HG02870 (cell line): Measurements from ENCODE around the gene ADGRG4.
"Not testable (repeated sequence)": the region's sequence is repeated elsewhere in the genome, so short reads cannot be mapped to it uniquely, and the experiment has no call there.

Experiments
- ATAC-seq: cut with Tn5 transposase; IDR thresholded peaks from one replicate; pipeline ENCODE4 v1.9.1; 2021; ENCODE audit warnings: mild to moderate bottlenecking, moderate library complexity; ENCODE audit not compliant: unreplicated experiment

The ADGRG4 gene, protein sequence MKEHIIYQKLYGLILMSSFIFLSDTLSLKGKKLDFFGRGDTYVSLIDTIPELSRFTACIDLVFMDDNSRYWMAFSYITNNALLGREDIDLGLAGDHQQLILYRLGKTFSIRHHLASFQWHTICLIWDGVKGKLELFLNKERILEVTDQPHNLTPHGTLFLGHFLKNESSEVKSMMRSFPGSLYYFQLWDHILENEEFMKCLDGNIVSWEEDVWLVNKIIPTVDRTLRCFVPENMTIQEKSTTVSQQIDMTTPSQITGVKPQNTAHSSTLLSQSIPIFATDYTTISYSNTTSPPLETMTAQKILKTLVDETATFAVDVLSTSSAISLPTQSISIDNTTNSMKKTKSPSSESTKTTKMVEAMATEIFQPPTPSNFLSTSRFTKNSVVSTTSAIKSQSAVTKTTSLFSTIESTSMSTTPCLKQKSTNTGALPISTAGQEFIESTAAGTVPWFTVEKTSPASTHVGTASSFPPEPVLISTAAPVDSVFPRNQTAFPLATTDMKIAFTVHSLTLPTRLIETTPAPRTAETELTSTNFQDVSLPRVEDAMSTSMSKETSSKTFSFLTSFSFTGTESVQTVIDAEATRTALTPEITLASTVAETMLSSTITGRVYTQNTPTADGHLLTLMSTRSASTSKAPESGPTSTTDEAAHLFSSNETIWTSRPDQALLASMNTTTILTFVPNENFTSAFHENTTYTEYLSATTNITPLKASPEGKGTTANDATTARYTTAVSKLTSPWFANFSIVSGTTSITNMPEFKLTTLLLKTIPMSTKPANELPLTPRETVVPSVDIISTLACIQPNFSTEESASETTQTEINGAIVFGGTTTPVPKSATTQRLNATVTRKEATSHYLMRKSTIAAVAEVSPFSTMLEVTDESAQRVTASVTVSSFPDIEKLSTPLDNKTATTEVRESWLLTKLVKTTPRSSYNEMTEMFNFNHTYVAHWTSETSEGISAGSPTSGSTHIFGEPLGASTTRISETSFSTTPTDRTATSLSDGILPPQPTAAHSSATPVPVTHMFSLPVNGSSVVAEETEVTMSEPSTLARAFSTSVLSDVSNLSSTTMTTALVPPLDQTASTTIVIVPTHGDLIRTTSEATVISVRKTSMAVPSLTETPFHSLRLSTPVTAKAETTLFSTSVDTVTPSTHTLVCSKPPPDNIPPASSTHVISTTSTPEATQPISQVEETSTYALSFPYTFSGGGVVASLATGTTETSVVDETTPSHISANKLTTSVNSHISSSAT (N-terminal part only)

DNA sequence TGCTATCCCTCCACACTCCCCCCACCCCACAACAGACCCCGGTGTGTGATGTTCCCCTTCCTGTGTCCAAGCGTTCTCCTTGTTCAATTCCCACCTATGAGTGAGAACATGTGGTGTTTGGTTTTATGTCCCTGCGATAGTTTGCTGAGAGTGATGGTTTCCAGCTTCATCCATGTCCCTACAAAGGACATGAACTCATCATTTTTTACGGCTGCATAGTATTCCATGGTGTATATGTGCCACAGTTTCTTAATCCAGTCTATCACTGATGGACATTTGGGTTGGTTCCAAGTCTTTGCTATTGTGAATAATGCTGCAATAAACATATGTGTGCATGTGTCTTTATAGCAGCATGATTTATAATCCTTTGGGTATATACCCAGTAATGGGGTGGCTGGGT, at the start of gene ADGRG4:
TSS of gene ADGRG4 (plus strand) at position 243 of the 400 bp plus-strand sequence. CDS start 7,815 bp downstream, outside the sequence.
- not testable (repeated sequence) for ATAC-seq

DNA sequence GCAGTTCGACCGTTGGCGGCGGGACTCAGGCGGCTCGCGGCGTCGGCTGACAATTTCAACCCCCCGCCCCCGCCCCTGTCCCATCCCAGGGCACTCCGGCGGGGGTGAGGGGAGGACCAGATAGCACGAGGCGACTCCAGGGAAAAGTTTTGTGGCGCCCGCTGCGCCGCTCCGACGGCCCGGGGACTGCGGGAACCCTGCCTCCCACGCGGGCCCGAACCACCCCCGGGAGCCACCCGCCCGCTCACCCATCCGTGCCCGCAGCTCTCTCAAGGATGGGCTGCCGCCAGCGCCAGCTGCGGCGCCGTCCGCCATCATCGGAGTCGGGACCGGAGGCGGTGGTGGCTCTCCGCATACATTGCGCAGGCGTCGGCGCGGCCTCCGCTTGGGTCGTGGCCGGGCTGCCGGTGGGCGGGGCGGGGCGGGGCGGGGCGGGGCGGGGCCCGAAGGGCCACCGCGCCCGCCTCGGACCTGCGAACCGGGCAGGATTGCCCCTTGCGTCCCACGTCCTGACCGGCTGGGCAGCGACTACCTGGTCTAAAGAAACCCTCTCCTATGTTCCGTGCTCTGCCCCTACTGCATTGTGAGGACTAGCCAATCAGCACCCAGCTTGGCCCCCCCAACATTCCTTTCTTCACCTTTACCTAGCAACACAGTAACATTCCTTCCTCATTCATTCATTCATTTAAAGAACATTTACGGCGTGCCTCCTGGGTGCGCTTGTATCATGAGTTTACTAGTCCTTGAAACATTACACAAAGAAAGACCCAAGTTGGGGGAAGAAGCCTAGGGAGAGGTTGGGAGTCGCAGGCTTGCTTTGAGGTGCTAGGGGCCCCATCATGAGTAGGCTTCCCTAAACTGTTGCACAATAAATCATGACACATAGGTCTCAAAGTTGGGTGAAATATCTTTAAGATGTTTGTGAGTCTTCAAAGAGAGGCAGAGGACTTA, 49.4 kb upstream of the ADGRG4 start, which contains the start of gene MAP7D3:
TSS of gene MAP7D3 (minus strand) at position 360 of the 951 bp plus-strand sequence. CDS start at position 318, 42 bp downstream.
- ATAC-seq, result peak; percentile 77

DNA sequence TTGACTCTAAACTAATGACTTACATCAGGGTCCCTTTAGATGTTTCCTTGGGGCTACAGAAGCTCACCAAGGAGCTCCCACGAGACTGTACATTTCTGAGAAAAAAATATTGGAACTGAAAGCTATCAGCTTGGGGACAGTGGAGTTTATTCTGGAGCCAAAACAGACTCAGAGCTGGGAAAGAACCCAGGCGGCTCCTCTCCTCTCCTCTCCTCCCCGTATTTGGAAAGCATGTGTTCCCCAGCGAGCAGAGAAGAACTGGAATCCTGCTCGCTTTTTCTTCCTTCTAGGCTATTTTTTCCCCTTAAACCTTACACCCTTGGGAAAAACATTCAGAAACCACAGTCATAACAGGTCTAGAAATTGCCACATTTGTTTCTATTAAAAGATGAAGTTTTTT, 45.2 kb upstream of the ADGRG4 start:
- no peak for ATAC-seq

DNA sequence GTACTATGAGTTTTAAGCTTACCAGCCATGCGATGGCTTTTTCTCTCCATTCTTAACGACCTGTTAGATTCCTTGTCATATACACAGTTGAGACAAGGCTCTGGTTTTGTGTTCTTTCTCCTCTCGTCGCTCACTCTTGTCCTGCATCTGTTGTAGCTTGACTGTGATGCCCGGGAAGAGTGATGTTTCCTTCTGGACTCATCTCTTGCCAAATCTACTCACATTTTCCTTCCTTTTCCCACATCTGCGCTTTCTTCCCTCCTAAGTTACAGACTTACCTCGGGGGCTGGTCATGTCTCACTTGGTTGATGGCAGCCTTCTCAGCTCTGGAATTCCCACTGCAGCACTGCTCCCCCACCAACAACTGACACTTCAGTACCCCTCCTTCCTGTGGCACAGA, 44.7 kb upstream of the ADGRG4 start:
- ATAC-seq, result no peak

DNA sequence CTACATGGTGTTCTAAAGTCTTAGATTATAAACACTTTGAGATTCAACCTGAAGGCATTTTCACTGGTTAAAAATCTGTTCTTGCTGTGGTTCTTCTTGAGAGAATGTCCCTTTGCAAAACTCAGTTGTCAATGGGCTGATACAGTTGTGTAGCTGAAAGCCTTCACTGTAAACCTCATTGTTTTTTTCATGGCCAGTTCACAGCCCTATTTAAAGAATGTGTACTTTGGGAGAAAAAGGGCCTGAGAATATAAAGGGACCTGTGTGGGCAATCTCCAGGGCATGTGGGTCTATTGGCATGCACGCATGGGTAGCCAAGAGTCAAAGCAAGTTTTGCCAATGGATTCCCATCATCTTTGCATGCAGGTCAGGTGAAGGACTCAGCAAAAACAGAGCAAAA, 41.8 kb upstream of the ADGRG4 start:
- no peak for ATAC-seq

DNA sequence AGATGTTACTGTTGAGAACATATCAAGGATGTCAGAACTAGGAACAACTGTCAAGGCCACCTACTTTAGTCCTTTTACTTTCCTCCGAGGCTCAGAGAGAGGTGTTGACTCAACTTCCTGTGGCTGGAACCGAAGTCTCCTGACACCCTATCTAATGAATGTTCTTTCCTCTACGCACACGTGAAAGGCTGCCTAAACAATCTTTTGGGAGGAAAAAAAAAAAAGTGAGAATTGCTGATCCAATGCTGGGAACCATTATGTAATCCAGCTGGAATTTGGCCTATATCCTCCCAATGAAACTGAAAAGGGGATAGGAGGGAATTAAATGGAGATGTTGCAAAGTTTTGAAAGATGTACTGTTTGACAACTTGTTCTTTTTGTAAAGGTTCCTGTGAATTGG, 41.2 kb upstream of the ADGRG4 start:
- ATAC-seq, result no peak

DNA sequence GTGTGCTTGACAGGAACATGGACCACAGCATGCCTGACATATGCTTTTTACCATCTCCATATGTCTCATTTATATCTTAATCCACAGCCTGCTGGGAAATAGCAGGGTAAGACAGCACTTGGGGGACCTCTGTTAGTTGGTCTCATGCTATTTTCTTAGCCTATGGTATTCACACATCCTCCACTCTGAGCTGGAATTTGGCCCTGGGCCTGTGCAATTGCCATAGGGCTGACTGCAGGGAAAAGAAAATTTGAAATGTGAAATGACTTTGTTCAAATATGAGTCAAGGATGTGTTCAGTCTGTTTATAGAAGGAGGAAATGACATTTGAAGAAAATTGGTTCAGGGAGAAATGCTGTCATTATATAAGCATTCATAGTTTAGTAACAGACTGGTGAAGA, 40.0 kb upstream of the ADGRG4 start:
- ATAC-seq, result no peak

DNA sequence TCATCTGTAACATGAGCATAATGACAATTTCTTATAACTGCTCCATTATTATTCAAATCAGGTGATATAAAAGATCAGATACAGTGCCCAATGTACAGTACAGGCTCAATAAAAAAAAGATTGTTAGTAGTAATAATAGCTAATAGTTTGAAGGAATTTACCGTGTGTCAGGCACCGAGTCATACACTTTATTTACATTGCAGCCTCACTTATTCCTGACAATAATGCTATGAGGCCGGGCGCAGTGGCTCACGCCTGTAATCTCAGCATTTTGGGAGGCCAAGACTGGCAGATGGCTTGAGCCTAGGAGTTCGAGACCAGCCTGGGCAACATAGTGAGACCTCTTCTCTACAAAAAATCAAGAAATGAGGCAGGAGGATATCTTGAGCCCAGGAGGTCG, 39.4 kb upstream of the ADGRG4 start:
- no peak for ATAC-seq

DNA sequence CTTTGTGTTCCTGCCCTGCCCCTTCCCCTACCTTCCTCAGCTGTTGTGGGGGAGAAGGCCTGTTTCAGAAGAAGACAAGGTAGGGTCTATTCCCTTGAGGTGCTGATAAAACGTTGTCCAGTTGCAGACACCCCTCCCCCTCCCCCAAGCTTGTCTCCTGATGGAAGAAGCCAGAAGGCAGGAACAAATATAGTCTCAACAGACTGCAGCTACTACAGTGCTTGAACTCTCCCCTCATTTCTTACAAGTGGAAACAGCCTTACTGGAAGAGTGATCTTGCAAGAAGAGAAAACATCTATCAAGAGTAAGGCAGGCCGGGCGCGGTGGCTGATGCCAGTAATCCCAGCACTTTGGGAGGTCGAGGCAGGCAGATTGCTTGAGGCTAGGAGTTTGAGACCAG, 38.5 kb upstream of the ADGRG4 start:
- no peak for ATAC-seq

DNA sequence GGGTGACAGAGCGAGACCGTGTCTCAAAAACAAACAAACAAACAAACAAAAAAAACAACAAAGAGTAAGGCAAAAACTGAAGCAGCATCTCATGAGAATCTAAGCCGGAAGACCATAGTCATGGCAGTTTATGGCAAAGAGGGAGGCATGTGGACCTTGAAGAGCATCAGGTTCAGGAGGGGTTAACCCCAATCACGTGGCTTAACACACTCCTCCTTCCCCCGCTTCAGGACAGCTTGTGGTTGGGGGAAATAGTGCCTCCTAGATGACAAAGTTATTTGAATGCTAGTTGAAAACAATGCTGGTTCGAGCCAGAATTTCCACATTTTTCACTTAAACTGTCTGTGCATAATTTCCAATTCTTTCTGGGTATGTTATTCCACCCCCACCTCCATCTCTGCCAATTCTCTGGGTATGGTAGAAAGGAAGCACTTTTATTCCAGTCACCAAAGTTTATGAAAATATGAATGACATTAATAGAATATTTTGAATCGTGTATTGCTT, 37.9 kb upstream of the ADGRG4 start:
- no peak for ATAC-seq

DNA sequence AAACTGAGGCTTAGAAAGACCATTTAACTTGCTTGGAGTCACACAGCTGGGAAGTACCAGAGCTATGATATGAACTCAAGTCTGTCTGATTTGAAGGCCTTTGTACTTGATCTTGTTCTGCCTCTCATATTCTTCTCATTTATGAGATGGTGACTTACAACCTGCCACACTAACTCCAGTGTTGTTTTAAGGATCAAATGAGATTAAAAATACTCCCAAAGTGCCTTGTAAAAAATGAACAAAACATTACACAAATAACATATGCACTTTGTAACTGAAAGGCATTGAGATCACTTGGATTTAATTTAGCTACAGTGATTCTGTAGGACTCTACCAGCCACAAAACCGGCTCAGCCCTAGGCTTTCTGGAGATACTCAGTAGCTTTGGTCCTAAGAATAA, 33.9 kb upstream of the ADGRG4 start:
- ATAC-seq, result no peak

DNA sequence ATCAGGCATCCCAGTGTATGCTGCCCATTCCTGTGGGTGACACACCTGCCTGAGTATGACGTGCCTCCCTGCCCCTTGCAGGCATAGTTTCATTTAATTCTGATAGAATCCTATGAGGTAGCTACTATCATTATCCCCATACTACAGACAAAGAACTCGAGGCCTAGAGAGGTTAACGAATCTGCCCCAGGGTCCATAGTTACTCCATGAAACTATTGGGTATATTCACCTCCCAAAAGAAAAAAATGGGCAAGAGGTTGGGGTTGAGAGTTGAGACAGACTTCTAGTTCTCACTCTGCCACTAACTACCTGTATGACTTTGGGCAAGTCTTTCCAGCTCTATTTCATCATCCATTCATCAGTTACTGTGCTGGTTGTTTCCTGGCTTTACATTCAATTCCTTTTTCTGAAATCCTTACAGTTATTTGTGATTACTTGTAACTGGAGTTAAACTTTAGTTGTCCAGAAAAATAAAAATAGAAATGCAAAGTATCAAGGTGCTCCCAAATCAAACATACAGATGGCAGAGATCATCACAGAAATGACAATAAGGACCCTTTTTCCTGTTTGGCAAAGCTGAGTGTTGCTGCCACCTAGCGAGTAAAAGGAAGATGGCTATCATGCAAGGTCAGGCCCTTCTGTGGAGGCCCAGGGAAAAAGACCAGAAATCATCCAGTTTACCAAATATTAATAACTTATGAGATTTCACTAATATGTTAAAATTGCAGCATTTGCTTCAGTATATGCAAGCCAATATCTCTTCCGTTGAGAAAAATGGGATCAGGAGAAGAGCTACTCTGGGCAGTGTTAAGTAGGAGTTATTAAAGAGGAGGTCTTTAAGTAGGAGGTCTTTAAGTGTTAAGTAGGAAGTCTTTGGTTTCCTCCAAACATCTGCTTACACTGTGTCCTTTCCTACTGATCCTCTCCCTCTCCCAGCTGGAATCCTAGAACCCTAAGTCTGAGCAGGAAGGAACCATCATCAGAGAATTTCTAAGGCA, 32.4 kb upstream of the ADGRG4 start:
- ATAC-seq, result peak; percentile 83

DNA sequence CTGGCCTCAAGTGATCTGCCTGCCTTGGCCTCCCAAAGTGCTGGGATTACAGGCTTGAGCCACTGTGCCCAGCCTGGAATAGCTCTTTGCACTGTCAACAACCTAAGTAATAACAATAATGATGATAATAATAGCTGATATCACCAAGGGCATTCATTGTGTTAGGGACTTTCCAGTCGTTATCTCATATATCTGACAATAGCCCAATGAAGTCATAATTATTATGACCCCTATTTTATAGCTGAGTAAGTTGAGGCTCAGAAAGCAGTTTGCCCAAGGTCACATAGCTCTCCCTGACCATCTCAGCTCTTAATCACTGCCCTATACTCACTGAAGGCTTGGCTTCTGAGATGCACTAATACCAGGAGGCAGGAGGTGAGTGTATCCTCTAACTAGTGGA, 30.8 kb upstream of the ADGRG4 start:
- ATAC-seq, result no peak

DNA sequence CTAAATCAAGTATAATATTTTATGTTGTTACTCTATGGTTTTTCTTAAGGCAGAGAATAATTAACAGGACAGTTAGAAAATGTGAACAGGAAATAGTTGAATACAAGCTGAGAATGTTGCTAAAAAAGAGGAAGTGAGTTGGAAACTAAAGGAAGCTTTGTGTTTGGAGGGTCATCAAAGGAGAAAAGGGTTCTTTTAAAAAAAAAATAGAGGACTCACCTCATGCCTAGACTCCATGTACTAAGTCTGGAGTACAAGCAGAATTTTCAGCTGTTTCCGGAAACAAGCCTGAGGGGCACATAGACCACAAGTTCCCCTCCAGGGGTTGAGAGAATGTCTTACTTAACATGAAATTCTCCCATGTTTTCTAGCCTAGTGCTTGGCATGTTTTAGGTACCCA, 29.5 kb upstream of the ADGRG4 start:
- no peak for ATAC-seq

DNA sequence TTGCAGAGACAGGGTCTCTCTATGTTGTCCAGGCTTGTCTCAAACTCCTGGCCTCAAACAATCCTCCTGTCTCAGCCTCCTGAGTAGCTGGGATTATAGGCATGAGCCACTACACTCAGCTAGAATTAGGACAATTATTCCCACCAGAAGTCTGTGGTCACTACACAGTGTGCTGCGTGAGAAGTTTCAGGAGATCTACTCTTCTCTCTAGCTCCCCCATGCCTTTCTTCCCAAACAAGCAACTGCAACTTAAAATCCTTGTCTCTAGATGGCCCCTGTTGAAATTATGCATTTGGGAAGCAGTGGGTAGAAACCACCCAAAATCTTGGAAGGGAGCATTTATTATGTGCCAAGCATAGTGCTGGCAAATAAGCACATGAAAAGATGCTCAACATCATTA, 28.4 kb upstream of the ADGRG4 start:
- no peak for ATAC-seq

DNA sequence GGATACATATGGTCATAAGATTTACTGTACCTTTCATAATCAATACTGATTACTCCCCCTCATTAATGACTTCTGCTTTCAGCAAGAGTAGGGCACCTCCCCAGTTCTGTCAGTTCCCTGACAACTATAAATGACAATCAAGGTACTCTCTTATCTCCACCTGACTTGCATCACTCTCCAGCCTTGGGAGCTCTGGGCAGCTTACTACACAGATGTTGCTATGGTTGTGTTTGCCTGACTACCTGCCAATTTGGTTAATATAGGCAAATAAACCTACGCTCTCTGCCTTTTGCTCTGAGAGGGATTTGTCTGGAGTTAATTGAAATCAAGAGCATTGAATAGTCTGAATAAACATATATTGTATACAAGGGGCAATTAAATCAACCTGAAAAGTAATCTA, 26.8 kb upstream of the ADGRG4 start:
- no peak for ATAC-seq

DNA sequence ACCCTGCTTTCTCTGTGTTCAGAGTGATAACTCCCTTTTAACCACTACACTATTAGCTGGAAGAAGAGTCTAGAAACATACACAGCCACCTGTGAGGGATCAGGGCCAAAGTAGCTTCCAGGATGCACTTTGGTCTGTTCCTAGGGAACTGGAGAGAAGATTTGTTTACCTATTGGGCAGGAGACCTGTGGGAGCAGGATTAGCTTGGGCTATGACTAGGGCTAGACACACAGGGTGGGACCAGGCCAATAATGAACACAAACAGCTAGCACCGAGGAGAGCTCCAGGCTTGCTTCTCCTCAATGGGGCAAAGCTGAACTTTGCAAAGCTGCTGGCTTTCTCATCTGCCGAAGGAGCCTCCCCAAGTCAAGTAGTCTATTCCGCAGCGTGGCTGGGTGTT, 25.2 kb upstream of the ADGRG4 start:
- ATAC-seq, result no peak

DNA sequence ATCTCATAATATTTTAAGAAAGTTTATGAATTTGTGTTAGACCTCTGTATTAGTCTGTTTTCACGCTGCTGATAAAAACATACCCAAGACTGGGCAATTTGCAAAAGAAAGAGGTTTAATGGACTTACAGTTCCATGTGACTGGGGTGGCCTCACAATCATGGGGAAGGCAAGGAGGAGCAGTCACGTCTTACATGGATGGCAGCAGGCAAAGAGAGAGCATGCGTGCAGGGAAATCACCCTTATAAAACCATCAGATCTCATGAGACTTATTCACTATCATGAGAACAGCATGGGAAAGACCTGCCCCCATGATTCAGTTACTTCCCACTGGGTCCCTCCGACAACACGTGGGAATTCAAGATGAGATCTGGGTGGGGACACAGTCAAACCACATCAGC, 14.4 kb upstream of the ADGRG4 start:
- ATAC-seq, result not testable (repeated sequence)

DNA sequence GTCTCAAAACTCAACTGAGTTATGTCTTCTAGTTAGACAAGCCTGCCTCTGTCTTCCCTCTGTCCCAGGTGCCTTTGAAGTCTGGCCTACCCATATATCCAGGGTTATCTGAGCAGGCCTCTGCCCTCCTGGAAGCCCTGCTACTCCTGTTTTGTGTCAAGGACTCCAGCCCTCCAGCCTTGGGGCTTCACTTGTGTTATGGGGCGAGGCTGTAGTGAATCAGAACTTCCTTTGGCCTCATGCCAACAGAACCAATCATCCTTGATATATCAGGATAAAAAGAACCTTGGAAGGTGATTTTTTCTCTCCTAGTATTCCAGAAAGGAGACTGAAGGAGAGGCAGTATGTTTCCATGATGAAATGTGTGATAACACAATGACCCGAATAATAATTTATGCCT, 8.9 kb upstream of the ADGRG4 start:
- ATAC-seq, result no peak
